ENCODE results near the gene RXRB.
"Not testable (repeated sequence)": the region's sequence is repeated elsewhere in the genome, so short reads cannot be mapped to it uniquely, and the experiment has no call there.

The RXRB gene

GRCh38 chr6:33160728-33161344 lies 39.6 kb downstream of the RXRB start:
- no peak for DNase-seq

GRCh38 chr6:33160096-33160495 lies 40.4 kb downstream of the RXRB start:
- no peak for DNase-seq

- no peak for DNase-seq
These were observed 43.5 kb downstream of the RXRB start for GRCh38 chr6:33156964-33157363.

- no peak for DNase-seq
These were observed 43.9 kb downstream of the RXRB start for GRCh38 chr6:33156561-33156960.

- no peak for DNase-seq
These were observed 46.1 kb downstream of the RXRB start for GRCh38 chr6:33154349-33154748.

- no peak for DNase-seq
These were observed 49.4 kb downstream of the RXRB start for GRCh38 chr6:33151050-33151449.

- DNase-seq = not testable (repeated sequence)
These were observed 49.9 kb downstream of the RXRB start for GRCh38 chr6:33150560-33150959.

- DNase-seq = peak; percentile 35
These were observed 52.4 kb downstream of the RXRB start for GRCh38 chr6:33147807-33148666.

- DNase-seq = no peak
These were observed 56.1 kb downstream of the RXRB start for GRCh38 chr6:33144373-33144772.

All from CD4-positive, alpha-beta T cell treated with Interleukin-10 for 1 hour (primary cell).